RPMI7951 (cell line): ENCODE results near the gene TCF20. TPM values are rescaled to one million over a fixed set of nuclear protein-coding genes. Genes with fewer than 3 reads are reported as not detected.
A peak's percentile ranks its signal among the peaks of the same experiment; 100 is the strongest.

ENCODE experiments used
- DNase-seq: peaks from one replicate; pipeline ENCODE4 v3.0.0-alpha.2; 2012; ENCODE audit warnings: low read depth
- total RNA-seq: library from RNA; depleted of rRNA; stranded (reverse); fragments of >200 nt; shearing (Covaris generic); gene quantifications from 2 replicates; pipeline ENCODE4 v1.2.3, GENCODE V29; 2014; rRNA removed

The TCF20 gene
- total RNA-seq, 1 experiment from 2014 or later, result 12.5 TPM

DNA sequence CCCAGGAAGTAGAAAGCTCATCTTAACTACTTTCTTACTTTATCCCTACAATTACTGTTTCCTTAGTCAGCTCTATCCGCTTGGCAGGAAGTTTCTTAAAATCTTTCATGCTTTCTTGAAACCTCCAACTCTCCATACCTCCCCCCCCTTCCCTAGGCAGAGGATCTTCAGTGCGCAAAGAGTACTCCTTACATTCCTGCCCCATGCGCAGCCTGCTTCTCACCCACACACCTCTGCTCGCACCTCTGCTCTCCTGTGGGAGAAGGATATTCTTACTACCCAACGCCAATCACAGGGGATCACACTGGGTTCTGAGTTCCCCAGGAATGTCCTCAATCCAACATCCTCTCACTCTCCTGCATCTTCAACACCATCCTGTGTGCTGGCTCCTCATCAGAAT is 12.3 kb downstream of the TCF20 start:
- no peak for DNase-seq

DNA sequence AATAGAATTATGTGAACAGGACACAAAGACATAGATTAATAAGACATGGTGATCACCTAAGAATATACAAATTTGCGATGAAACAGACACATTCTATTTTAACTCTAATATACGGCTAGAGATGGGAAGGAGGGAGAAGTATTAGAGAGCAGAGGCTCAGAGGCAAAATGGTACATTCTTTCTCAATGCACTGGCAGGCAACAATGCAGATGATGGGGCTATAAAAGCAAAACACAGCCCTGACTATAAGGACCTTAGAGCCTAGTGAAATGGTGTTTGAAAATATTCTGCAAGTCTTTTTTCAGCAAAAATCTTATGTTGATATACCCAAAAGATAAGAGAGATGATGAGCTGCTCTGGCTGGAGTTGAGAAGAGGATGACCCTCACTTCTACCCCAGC is 13.1 kb downstream of the TCF20 start:
- no peak for DNase-seq

GRCh38 chr22:42256930-42257329 is 13.5 kb downstream of the TCF20 start:
- DNase-seq, result no peak

DNA sequence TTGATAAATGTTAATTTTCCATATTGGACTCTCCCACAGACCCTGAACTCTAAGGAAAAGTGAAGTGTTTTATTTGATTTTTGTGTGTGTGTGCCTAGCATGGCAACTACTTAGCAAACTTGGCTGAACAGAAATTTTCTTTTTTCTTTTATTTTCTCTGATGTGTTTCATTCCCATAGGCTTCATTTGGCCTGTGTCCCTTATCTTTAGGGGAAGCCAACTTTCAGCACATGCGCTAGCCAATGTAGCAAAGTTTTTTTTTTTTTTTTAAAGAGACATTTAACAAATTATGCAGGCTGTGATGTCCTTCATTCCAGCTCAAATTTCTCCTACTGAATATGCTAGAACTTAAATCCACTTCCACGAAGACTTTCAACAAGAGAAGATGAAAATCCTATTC is 14.2 kb downstream of the TCF20 start:
- DNase-seq, result no peak

GRCh38 chr22:42249831-42250230 is 20.6 kb downstream of the TCF20 start:
- DNase-seq, result no peak

DNA sequence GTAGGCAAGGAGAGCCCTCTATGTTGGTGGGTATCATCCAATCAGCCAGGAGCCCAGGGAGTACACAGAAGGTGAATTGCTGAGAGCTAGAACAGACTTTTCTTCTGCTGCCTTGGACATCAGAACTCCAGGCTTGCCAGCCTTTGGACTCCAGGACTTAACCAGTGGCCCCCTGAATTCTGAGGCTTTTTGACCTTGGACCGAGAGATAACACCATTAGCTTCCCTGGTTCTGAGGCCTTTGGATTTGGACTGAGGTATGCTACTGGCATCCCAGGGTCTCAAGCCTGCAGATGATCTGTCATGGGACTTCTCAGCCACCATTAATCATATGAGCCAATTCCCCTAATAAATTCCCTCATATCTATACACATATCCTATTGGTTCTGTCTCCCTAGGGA is 21.5 kb downstream of the TCF20 start:
- no peak for DNase-seq

DNA sequence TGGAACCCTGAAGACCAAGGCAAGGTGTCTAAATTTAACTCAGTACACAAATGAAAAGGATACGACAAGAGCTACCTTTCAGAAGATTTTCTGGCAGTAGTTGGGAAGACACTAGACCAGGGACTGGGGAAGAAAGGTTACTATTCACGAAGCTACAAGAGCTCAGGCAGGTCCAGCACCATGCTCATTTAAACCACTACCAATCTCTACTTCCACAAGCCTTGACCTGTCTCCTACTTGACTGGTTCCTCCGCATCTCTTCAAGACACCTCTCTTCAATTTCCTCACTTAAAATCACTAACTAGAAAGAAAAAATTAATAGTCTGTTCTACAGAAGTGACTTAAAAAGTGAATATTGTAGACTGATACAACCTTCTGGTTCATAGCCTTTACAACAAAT is 22.9 kb downstream of the TCF20 start:
- no peak for DNase-seq

- no peak for DNase-seq
These were observed 26.7 kb downstream of the TCF20 start for GRCh38 chr22:42243802-42244060.

- no peak for DNase-seq
These were observed 33.6 kb downstream of the TCF20 start for GRCh38 chr22:42236848-42237247.

- DNase-seq, result no peak
These were observed 34.2 kb downstream of the TCF20 start for GRCh38 chr22:42236268-42236667.

DNA sequence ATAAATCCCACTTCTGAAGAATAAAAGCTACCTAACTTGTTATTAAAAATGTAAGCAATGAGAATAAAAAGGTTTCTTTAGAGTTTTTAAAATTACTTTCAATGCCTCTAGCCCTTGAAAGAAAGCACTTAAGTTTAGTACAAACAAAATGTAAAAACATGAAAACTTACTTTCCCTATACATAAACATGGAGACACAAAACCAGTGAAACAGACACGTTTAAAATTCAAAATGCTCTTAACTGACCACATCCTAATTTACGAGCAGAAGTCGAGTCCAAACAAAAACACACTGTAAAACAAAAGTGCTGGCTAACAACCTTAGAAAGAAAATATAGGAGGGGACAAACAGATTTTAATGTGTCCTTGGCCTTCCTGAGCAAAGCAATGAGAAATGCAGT is 36.6 kb downstream of the TCF20 start:
- DNase-seq, result no peak

DNA sequence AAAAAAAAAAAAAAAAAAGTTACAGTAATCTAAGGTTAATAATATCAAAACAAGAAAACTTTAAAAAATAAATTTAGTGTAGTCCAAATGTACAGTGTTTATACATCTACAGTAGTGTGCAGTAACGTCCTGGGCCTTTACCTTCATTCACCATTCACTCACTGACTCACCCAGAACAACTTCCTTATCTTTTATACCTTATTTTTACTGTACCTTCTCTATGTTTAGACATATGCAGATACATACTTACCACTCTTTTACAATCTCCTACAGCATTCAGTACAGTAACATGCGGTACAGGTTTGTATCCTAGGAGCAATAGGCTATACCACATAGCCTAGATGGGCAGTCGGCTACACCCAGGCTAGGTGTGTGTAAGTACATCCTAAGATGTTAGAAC is 38.5 kb downstream of the TCF20 start:
- DNase-seq, result no peak

- peak; percentile 6 for DNase-seq
These were observed 40.9 kb downstream of the TCF20 start for GRCh38 chr22:42229455-42230149.

DNA sequence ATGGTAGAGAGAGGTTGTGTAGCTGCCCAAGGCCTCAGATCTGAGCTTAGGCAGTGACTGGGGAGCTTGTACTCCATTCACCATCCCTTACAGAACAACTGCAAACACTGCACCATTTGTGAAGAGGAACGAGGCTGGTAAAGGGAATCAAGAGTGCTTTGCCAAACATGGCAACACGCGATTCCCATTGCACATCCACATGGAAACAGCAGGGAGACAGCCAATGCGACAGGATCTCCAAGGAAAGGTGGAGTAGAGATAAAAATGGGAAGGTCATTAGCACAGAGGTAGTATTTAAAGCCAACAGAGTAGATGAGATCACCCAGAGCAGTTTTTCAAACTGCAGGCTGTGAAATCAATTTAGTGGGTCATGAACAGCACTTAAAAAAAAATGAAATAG is 42.0 kb downstream of the TCF20 start:
- no peak for DNase-seq

DNA sequence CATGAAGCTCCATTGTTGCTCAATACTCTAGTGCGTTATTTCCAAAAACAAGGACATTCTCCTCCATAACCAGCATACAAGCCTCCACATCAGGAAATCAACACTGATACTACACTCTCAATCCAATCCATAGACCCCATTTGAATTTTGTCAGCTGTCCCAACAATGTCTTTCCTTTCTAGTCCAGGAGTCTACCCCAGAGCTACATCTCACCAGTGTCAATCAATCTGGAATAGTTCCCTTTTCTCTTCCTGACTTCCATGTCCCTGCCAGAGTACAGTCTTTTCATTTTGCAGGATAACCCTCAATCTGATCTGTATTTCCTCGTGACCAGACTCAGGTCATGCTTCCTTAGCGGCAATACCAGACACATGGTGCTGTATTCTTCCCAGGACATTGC is 43.0 kb downstream of the TCF20 start:
- DNase-seq, result no peak

GRCh38 chr22:42225841-42226240 is 44.6 kb downstream of the TCF20 start:
- DNase-seq, result no peak

DNA sequence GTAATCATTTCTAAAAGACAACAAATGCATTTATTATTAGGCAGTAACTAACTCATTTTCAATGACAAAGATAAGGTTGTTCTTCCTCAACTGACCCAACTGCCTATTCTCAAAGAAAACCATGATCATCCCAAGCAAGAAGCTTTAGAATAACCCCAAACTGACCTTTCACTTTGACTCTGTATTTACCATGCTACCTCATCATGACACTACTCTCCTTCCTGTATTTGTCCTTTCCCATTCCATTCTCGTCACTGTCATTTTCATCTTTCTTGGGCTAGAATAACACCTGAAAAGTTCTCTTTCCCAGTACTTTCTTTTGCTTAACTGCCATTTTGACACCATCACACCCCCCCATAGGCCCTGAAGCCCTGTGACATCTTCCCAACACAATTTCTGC is 48.3 kb downstream of the TCF20 start:
- DNase-seq, result no peak

Other genes with a start within 250 kb of the TCF20 start
- 25.8 and 35.4 TPM in 2 replicates for gene NAGA, start 199.8 kb downstream of the TCF20 start, total RNA-seq
- 5.2 and 7.5 TPM in 2 replicates for gene PHETA2, start 196.4 kb downstream of the TCF20 start, total RNA-seq
- gene SMDT1, start 191.0 kb downstream of the TCF20 start, total RNA-seq, result 7.2 and 9.5 TPM in 2 replicates
- gene NDUFA6, start 179.9 kb downstream of the TCF20 start, total RNA-seq, result 96.1 and 105 TPM in 2 replicates
- not detected in 2 replicates for gene CYP2D6, start 139.8 kb downstream of the TCF20 start, total RNA-seq
- gene NFAM1, start 161.8 kb upstream of the TCF20 start, total RNA-seq, result not detected in 2 replicates
- gene RRP7A, start 249.1 kb upstream of the TCF20 start, total RNA-seq, result 18.6 and 22.6 TPM in 2 replicates